DND-41 (cell line): ENCODE measurements around the gene WLS.

Source experiments
- EZH2 ChIP-seq: IDR thresholded peaks from 3 replicates; pipeline ENCODE4 v1.6.1; 2012; ENCODE audit warnings: borderline replicate concordance, low read depth, mild to moderate bottlenecking, moderate library complexity, low read length, inconsistent platforms; ENCODE audit not compliant: severe bottlenecking
- TF ChIP-seq, protein P1 (sequence below): IDR thresholded peaks from 2 replicates; pipeline ENCODE4 v1.5.1; 2012; ENCODE audit warnings: borderline replicate concordance, low read length, moderate library complexity, mild to moderate bottlenecking; ENCODE audit not compliant: poor library complexity, severe bottlenecking; ENCODE audit errors: extremely low read depth

DNA sequence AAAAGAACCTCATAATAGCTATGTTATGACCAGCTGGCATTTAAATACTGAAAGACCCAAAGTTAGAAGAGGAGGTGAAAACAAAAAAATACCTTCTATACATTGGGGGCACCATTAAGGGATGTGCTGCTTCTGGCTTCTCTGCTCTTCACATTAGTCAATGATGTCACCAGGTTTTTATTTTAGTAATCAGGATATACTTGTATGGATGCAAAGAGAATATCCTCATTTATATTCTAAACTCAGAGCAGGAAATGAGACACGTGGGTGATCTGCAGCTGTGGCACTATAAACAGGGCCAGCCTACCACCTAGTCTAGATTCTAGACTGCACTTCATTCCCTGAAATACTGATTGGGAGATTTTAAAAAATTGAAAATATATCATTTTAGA lies 51.2 kb downstream of the WLS start:
- TF ChIP-seq, protein P1, sequence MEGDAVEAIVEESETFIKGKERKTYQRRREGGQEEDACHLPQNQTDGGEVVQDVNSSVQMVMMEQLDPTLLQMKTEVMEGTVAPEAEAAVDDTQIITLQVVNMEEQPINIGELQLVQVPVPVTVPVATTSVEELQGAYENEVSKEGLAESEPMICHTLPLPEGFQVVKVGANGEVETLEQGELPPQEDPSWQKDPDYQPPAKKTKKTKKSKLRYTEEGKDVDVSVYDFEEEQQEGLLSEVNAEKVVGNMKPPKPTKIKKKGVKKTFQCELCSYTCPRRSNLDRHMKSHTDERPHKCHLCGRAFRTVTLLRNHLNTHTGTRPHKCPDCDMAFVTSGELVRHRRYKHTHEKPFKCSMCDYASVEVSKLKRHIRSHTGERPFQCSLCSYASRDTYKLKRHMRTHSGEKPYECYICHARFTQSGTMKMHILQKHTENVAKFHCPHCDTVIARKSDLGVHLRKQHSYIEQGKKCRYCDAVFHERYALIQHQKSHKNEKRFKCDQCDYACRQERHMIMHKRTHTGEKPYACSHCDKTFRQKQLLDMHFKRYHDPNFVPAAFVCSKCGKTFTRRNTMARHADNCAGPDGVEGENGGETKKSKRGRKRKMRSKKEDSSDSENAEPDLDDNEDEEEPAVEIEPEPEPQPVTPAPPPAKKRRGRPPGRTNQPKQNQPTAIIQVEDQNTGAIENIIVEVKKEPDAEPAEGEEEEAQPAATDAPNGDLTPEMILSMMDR = no peak
- TF ChIP-seq EZH2 = no peak
